Activated naive CD8-positive, alpha-beta T cell treated with anti-CD3 and anti-CD28 coated beads, Interleukin-2, amount 50 U/mL, for 16 hours (primary cell): ENCODE results near the gene TRIM17.

Experiments
- DNase-seq: peaks from one replicate; pipeline ENCODE4 v3.0.0-alpha.2; 2020; ENCODE audit warnings: low read depth, low spot score

TRIM17 gene

DNA sequence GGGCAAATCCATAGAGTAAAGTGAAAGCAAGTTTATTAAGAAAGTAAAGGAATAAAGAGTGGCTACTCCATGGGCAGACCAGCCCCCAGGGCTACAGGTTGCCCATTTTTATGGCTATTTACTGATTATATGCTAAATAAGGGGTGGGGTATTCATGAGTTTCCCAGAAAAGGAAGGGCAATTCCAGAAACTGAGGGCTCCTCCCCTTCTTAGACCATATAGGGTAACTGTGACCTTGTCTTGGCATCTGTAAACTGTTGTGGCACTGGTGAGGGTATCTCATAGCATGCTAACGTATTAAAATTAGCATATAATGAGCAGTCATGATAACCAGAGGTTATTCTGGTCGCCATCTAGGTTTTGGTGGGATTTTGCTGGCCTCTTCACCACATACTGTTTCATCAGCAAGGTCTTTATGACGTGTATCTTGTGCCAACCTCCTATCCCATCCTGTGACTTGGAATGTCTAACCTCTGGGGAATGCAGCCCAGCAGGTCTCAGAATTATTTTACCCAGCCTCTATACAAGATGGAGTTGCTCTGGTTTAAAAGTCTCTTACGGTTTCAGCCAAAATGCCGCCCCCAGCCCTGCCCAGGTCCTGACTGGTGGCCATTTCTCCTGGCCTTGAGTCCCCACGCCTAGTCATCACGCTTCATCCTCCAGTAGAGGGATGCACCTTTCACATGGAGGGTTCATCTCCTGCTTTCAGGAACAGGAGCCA, 982 bp upstream of the TRIM17 start:
- no peak for DNase-seq

DNA sequence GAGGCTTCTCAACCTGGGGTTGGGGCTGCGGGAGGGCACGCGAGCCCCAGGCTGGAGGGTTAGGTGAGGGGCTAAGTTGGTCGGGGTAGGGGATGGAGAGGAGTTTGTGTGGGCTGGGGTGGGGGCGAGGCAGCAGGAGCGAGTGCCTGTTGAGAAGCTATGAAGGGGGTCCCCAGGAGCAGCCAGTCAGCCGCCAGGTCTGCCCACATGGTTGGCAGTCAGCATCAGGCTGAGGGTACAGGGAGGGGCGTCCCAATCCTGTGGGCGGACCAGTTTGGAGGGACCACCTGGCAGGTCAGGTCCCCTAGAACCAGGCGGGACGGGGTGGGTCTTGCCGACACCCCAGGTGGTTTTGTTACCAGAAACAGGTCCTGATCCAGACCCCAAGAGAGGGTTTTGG, 400 bp upstream of the TRIM17 start:
- no peak for DNase-seq

DNA sequence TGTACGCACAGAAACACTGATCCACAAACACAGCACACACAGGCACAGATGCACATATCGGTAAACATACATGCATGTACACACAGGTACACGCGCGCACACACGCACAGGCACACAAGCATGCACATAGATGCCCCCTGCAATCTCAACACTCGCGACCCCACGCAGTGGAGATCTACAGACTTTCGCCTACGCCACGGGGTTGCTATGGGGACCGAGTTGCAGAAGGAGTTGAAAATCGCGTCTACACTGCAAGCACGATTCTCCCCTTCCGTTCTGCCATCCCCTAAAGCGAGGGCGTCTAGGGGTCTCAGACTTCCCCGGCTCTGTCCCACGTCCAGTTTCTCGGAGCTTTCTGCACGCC, 826 bp downstream of the TRIM17 start:
- no peak for DNase-seq

DNA sequence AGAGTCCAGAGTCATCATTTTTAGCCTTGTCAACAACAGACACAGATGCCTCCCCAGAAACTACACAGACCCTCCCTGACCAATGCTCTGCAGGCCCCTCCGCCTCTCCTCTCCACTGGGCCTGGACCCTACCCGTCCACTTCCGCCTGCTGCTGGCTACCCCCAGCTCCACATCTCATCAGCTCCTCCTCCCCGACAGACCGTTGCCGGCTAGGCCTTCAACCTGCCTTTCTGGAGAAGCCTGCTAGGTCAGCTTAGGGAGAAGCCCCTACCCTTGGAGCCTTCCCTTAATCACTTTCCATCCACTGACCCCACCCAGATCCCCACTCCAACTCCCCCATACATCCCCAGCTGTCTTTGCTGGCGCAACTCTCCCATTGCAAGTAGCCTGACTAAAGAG, 1.4 kb downstream of the TRIM17 start:
- DNase-seq = no peak

DNA sequence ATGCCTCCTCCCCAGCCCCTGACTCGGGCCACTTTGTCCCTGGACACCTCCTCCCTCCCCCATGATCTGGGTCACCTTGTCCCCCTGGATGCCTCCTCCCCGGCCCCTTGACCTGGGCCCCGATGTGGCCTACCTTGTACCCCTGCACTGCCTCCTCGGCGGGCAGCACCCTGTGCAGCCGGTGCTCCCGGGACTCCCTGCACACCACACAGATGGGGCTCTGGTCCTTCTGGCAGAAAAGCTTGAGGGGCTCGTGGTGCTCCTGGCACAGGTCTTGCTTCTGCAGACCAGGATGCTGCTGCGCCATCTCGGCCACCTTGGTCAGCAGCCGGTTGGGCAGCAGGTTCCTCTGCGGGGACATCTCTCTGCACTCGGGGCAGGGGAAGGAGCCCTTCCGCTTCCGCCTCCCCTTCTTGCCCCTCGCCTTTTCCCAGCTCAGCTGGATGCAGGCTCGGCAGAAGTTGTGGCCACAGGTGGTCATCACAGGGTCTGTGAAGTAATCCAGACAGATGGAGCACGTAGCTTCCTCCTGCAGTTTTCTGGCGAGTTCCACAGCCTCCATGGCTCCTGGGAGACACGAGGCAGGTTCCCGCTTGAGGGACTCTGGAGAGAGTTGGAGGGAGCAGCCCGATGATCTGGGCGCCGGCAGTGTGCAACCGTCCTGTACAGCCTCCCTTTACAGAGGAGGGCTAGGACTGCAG, 2.0 kb downstream of the TRIM17 start:
- DNase-seq = no peak

DNA sequence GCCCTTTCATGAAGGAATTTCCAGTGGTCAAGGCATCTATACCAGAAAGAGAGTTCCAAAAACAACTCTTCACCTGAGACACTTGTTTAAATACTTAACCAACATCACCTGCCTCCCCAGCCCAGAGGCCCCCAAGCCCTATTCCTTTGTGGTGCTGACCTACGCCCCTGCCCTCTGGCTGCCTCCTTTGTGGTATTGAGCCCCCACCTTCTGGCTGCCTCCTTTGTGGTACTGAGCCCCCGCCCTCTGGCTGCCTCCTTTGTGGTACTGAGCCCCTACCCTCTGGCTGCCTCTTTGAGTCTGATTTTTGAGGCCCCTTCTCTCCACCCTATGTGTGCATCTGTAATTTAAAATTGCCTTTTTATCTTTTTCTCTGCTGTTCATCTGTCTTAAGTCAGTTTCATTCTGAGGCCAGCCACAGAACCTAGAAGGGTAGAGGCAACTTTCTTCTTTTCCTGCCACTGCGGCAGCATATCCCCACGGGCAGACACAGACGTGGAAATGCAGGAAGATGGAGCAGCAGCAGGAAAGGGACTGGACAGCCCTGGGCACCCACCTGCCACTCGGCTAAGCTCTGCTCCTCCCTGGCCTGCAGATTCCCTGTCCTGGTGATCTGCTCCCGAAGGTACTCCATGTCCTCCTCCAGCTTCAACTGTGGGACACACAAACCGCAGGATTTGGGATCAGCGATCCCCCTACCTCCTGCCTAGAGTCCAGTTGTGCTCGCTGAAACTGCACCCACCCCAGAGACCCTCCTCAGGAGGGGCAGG, 3.2 kb downstream of the TRIM17 start:
- DNase-seq = no peak

DNA sequence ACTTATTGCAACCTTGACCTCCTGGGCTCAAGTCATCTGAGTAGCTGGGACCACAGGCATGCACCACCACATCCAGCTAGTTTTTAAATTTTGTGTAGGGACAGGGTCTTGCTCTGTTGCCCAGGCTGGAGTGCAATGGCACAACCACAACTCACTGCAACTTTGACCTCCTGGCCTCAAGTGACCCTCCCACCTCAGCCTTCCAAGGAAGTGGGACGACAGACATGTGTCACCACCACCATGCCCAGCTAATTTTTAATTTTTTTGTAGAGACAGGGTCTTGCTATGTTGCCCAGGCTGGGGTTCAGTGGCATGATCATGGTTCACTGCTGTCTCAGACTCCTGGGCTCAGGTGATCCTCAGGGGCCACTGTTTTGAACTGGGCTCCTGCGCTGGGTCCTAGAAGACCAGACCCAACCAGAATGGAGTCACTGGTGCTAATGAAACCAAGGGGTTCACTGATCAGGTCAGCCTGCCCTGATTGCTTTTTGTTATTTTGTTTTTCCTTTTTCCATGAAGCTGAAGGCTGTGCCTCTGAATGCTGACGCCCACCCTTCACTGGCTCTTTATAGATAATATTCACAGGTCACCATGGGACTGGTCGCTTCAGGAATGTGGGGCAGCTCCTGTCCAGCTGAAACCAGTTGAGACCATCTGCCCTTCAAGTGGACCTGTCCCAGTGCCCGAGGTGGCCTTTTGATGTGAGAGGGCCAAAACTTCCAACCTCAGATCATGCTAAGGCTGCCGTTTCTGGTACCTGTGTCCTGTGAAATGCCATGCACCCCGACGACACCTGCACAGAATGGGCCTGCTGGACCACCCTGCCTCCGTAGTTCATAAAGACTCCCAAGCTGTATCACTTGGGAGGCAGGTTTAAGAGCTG, 4.9 kb downstream of the TRIM17 start:
- no peak for DNase-seq

DNA sequence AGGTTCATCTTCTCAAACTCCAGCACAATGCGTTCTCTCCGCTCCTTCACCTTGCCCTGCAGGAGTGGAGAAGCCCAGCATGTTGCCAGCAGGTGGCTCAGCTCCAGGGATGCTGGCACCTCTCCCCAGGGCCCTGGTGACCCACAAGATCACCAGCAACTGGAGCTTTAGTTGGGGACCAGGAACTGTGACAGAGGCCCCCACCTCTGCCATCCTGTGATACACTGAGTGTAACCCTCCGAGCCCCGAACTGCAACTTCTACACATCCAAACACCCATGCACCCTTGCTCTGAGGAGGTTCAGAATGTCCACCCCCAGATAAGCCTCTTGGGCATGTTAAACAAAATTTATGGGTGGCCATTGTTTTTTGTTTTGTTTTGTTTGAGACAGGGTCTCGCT, 5.5 kb downstream of the TRIM17 start:
- DNase-seq = no peak

DNA sequence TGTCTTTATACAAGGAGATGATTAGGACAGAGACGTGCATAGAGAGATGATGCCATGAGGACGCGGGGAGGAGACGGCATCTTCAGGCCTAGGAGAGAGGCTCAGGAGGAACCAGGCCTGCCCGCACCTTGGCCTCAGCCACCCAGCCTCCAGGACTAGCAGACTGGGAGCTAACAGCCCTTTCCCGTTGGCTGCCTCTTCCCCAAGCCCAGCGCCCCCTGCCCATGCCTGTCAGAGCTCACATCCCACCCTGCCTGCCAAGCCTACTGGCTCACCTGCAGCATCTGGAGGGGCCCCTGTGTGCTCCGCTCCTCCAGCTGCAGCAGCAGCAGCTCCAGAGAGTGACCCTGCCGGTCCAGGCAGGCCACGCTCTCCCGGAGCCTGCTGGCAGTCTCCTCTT, 6.0 kb downstream of the TRIM17 start:
- no peak for DNase-seq

DNA sequence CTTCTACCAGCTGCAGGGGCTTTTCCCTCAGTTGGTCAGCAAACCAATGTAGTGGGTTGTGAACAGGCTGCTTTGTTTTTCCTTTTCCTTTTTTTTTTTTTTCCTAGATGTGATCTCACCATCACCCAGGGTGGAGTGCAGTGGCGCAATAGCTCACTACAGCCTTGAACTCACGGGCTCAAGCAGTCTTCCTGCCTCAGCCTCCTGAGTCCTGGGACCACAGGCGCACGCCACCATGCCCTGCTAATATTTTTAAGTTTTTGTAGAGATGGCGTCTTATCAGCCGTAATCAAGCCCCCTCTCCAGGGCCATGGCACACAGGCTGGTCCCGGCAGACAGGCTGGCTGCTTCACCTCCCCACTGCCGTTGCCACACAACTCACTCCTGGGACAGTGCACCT, 6.6 kb downstream of the TRIM17 start:
- no peak for DNase-seq

DNA sequence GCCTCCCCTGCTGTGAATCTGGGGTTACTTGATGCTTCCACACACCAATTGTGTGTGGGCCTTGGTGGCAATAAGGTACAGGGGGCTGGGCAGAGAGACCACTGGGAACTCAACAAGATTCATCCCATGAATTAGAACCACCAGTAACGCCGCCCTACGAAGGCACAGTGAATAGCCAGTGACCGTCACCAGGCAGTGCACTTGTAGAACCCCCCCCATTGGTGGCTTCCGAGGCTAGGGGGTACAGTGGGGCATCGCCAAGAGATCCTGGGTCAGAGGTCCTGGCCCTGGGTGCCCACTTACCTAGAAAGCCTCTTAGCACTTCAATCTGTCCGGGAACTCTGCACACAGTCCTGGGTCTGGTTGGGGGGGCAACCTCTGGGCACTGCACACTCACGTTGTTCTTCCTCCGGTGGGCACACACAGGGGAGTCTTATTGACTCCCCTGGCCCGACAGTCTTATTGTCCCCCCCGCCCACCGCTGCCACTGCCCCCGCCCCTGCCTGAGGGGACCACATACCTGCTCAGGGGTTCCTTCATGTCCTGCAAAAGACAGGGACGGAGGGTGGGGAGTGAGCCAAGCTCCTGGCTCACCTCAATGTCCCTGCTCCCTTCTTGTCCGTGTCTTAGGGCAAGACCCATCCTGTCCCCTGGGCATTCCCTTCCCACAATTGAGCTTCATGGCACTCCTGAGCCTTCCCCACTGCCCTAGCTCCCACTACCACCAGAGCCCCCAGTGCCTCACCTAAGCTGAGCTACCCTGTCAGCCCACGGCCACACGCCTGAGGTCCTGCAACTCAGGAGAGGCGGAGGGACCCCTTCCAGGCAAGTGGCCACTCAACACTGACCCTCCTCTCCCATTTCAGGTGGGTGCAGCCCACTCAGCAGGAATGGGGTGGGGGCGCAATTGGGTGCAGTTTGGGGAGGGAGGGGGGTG, 7.5 kb downstream of the TRIM17 start:
- no peak for DNase-seq

DNA sequence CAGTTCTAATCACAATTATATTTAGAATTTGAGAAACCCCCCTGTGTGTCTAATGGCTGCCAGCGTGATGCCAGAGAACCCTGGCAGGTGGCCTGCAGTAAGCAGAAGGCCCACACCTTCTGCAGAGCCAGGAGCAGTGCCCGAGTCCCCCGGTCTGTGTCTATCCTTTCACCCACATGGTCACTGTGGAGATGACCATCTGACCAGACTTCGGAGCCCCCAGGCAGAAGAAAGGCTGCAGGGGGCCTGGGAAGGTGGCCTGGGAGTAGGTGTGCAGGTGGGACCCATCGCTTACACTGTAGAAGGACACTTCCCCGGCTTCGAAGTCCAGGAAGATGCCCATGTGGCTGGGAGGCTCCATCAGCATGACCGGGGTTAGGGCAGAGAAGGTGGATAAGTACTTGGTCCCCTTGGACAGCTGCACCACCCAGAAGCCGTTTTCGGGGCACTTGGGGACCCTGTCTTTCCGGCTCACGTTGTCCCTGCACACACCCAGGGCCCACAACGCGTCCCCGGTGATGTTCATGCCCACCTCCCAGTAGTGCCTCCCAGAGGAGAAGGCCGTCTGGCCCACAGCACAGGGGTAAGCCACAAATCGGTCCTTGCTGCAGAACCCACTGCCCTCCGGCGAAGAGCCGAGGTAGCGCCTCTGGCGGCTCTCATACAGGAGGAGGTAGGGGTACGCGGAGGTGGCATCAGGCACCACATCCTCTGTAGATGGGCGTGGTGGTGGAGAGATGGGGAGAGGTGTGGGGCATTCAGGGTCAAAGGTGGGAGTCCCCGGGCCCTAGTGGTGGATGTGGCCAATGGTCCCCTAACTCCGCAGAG, 8.4 kb downstream of the TRIM17 start:
- no peak for DNase-seq

DNA sequence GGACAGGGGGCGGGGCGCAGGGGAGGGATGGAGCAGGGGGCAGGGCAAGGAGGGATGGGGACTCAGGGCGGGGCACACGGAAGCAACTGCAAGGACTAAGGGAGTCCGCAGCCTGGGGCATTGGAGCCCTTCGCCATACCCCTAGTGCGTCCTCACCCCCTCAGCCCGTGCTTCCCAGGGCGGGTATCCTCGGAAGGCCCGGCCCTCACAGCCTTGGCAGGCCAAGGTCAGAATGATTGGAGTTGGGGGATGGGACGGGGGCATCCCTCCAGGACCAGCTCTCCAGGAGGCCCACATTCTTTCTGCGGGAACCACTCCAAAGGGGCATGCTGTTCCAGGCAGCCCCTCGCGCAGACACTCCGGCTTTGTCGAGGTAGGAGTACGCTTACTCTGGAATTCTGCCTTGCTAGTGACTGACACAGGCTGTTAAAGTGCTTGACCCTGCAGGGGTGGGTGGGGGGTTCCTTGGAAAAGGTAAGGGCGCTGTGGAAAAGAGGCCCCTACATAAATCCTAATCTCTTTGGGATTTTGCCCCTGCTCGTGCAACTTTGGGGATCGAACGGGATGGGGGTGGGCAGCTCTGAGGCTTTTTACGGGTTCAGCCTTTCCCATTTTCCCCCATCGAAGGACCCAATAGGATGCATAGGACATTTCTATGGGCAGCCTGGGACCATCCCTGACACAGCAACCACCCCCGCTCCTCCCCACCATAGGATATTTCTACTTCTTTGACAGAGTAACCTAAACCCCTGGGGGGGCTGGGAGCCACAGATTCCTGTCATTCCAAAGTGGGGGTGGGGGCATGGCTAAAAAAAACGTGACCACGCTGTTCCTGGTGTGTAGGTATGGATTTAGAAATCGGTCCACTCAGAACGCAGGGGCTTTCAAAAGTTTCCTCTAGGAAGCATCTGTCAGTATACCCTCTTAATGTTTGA, 9.3 kb downstream of the TRIM17 start:
- no peak for DNase-seq

DNA sequence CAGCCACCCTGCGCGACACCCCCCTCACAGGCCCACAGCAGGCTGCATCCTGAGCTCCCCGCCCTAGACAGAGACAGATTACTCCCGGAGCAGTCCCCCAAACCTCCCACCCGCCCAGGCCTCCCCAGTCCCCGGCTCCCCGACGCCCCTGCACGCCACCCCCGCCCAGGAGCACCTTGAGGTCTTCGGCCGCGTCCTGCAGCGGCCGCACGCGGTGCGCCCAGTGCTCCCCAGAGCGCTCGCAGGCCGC, 10.8 kb downstream of the TRIM17 start:
- DNase-seq = no peak

DNA sequence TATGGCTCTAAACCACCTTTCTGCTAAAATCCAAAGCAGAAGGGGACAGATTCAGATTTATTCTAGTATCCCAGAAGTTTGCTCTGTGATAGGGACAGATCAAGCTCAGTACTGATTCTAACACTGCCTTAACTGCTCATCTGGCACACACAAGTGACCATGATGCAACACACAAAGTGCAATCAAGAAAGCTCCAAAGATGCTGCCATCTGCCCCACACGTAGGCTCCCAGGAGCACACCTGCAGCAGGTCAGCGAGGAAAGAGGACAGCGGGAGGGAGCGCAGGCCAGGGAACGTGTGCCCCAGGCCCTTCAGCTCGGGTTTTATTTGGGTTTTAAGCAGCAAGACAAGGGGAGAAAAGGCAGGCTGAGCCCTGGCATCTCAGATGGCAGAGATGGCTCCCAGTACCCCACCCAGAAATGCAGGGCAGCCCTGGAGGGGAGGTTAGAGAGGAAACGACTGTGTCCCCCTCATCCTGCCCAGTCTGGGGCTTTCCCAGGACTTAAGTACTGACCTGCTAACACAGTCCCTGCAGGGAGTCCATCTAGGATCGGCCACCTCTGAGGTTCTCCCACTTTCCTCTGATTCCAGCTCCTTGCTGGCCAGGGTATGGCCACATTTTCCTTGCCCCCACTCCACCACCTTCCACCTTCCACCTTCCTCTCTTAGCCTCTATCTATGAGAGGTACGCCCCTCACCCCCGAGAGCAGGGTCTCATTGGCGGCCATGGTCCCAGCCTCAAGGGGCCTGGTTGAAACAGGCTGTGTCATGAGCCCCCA, 11.3 kb downstream of the TRIM17 start:
- DNase-seq = no peak

DNA sequence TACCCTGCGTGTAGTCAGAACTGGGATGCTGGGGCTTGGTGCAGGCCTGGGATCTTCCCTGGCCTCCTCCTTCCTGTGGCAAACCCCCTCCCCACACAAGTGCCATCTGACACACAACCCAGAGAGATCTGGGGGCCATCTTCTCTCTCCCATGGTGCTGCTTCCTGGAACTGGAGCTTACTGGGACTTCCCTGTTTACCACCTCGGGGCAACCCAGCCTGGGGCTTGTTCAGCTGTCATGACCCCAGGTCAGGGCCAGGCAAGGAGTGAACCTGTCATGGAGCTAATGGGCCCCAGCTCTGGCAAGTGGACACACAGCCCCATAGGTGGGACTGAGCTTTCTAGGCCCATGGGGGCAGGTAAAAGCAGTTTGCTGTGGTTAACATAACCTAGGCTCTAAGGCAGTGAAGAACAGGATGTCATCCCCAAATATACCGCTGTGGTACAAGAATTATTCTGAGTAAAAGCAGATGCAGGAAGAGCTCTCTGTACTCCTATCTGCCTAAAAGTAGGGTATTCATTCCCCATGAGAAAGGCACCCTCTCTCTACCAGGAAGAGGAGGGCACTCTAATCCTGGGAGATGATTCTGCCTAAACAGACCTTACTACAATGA, 12.4 kb downstream of the TRIM17 start:
- DNase-seq = no peak

DNA sequence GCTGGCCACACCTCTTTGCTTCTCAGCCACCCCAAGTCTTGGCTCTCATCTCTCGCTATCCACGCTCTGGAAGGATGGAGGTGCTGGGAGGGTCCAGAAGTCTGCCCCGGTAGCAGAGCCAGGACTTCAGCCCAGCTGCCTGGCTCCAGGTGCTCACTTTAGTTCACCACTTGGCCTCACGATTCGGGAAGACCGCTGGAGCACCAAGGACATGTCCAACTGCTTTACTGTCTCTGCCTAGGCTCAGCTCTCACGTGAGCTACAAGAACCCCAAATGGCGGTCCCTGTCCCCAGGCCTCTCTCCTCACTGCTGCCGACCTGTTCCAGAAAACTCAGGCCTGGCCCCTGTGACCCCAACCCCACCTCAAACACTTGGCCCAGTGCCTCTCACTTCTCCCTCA, 13.4 kb downstream of the TRIM17 start:
- DNase-seq = no peak

DNA sequence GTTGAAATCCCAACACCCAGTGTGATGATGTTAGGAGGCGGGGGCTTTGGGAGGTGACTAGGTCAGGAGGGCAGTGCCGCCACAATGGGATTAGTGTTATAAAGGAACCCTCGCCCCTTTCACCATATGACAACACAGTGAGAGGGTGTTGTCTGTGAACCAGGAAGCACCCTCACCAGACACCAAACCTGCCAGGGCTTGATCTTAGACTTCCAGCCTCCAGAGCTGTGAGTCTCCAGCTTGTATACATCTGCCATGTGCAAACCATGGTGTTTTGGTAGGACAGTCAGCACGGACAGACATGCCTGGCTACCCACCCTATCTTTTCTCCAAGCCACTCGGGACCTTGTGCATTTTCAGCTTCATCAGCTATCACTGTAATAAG, 14.0 kb downstream of the TRIM17 start:
- no peak for DNase-seq
